Activated CD8-positive, alpha-beta T cell treated with anti-CD3 and anti-CD28 coated beads, Interleukin-2, amount 10 ng/mL, durations not matched to agents 7 days and 5 days (primary cell): ENCODE results near the gene FAM204A. TPM values are rescaled to one million over a fixed set of nuclear protein-coding genes. Genes with fewer than 3 reads are reported as not detected.

Experiments used
- ATAC-seq: fragments of 150-1000 bp; cut with Tn5 transposase; one replicate; pipeline ENCODE4 v1.10.0; 2021; ENCODE audit warnings: moderate library complexity
- CTCF ChIA-PET: fragments of 350-600 bp; sonication (Branson Sonifier 250); formaldehyde crosslinking; loops from one replicate; lab custom pipeline; 2021; ENCODE audit warnings: antibody characterized with exemption; lab: Charles Lee
- POLR2A ChIA-PET: fragments of 350-600 bp; sonication (Branson Sonifier 250); formaldehyde crosslinking; loops from one replicate; lab custom pipeline; 2021; ENCODE audit warnings: antibody characterized with exemption; lab: Charles Lee
- DNase-seq: peaks from one replicate; pipeline ENCODE4 v3.0.0-alpha.2; 2020
- H3K27ac Mint-ChIP-seq: one replicate; pipeline ENCODE4 v1.8.0; 2021; ENCODE audit warnings: mild to moderate bottlenecking, mixed read lengths
- H3K27me3 Mint-ChIP-seq: one replicate; pipeline ENCODE4 v1.8.0; 2021; ENCODE audit warnings: low read depth, mixed read lengths
- H3K36me3 Mint-ChIP-seq: one replicate; pipeline ENCODE4 v1.8.0; 2021; ENCODE audit warnings: low read depth, mixed read lengths
- H3K4me1 Mint-ChIP-seq: one replicate; pipeline ENCODE4 v1.8.0; 2021; ENCODE audit warnings: low read depth, mixed read lengths
- H3K4me3 Mint-ChIP-seq: one replicate; pipeline ENCODE4 v1.8.0; 2021; ENCODE audit warnings: mild to moderate bottlenecking, mixed read lengths
- H3K9me3 Mint-ChIP-seq: one replicate; pipeline ENCODE4 v1.8.0; 2022; ENCODE audit warnings: mixed read lengths; ENCODE audit not compliant: insufficient read depth
- total RNA-seq, 2 experiments: library from RNA; stranded (reverse); gene quantifications; one replicate each; pipeline ENCODE4 v1.2.3, GENCODE V29; 2021

FAM204A gene
- 10 to 100 TPM; 45.4 to 49.4 TPM for total RNA-seq

DNA sequence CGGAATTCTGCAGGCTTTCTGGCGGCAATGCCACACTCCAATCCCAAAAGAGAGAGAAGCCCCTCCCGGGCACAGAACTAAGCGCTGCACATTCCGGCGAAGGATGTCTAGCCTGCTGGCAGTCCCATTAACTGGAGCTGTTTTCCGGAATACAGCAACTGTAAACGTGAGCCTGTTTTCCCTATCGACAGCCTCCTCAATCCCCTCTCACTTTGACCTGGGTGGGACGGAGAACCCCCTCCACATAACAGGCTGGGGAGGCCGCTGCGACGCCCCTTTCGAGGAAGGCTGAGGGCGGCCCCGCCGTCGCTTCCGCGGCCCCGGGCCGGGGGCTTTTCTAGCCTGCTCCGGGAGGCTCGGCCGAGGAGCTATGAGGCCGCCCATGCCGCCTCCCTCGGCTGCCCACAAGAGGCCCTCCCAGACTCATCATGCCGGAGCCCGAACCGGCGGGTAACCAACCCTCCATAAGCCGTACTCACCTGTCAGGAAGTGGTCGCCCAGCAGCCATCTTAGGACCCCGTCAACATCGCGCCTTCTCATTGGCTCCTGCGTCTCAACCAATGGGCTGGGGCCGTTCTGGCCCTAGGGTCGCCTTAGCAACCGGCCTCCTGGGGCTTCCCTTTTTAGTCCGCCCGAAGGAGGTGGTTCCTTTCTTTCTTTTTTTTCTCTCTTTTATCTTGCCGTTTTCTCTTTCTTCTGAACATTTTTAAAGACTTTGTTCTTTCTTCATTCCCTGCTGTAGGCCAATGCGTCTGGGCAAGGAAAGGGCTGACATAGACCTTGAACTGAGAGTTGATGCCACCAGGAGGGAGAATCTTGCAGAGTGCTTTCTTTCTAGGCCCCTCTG lies at the start of gene FAM204A:
Gene FAM204A, minus strand, starts transcription at position 534 of the 847 bp plus-strand sequence. CDS start 5,909 bp downstream, outside the sequence.
- DNase-seq (peak; percentile 97), ATAC-seq (peak; percentile 96)
- POLR2A ChIA-PET, result no interaction called here
- Mint-ChIP-seq H3K4me1 (peaks cover 34% of the 10 kb centered on the region), H3K36me3 (peaks cover 5% of the 10 kb centered on the region), H3K9me3 (no peaks in the 10 kb centered on the region), H3K27ac (peak within 1 kb of the TSS; percentile 89), H3K4me3 (peak within 1 kb of the TSS; percentile 91), H3K27me3 (no peaks in the 10 kb centered on the region)
- CTCF ChIA-PET, result interaction anchor here (0.6 kb wide), 1 partner anchor 202 kb away, joined by 3 read pairs; no protein-coding TSS in a partner anchor

DNA sequence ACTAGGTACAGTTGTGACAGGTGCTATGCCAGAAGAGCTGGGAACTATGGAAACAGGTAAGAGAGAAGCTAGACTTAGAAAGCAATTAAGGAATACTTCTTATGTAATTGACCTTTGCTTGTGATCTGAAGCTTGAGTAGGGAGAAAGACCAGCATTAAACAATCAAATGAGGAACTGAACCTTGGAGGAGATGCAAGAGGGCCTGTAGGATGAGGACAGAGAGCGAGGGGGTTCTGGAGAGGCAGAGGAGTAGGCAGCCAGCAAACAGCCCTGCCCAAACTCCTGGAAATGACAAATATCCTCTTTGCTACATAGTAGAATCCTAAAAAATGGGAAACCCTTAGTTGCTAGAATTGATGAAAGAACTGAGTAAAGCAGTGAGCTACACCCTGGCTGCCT lies 41.6 kb upstream of the FAM204A start:
- Mint-ChIP-seq H3K9me3 (no peaks in the 10 kb centered on the region), H3K27ac (no peak overlapping the region), H3K36me3 (no peaks in the 10 kb centered on the region), H3K4me3 (no peak overlapping the region), H3K4me1 (no peaks in the 10 kb centered on the region), H3K27me3 (peaks cover 19% of the 10 kb centered on the region)
- ChIA-PET CTCF (no interaction called here), POLR2A (no interaction called here)
- DNase-seq (no peak), ATAC-seq (no peak)

GRCh38 chr10:118383063-118383689 lies 41.1 kb upstream of the FAM204A start:
- no peak for DNase-seq
- CTCF ChIA-PET, result no interaction called here
- H3K4me3 Mint-ChIP-seq, result no peak overlapping the region
- POLR2A ChIA-PET, result no interaction called here
- H3K9me3 Mint-ChIP-seq, result no peaks in the 10 kb centered on the region
- H3K4me1 Mint-ChIP-seq, result no peaks in the 10 kb centered on the region
- peaks cover 23% of the 10 kb centered on the region for H3K27me3 Mint-ChIP-seq
- H3K27ac Mint-ChIP-seq, result no peak overlapping the region
- no peak for ATAC-seq
- no peaks in the 10 kb centered on the region for H3K36me3 Mint-ChIP-seq

GRCh38 chr10:118374404-118374803 lies 32.3 kb upstream of the FAM204A start:
- DNase-seq (no peak), ATAC-seq (no peak)
- H3K9me3 Mint-ChIP-seq, result no peaks in the 10 kb centered on the region
- H3K4me1 Mint-ChIP-seq, result no peaks in the 10 kb centered on the region
- peaks cover 28% of the 10 kb centered on the region for H3K27me3 Mint-ChIP-seq
- ChIA-PET POLR2A (no interaction called here), CTCF (no interaction called here)
- H3K4me3 Mint-ChIP-seq, result no peak overlapping the region
- no peaks in the 10 kb centered on the region for H3K36me3 Mint-ChIP-seq
- H3K27ac Mint-ChIP-seq, result no peak overlapping the region

DNA sequence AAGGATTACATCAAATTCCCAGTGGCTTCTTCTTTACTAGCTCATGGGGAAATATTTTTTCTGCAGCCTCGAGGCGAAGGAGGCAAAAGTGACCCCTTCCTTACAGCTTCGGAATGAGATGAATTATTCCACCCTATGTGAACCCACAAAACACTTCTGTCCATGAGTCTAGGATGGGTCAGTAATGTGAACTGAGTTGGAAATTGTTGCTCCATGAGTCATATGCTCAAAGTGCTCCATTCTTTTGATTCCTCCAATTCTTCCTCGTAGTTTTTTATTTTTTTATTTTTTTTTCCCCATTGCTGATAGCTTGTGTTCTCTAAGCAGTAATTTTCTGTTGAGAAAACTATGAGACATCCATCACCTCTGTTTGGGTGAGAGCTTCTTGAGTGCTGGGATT lies 31.7 kb upstream of the FAM204A start:
- H3K36me3 Mint-ChIP-seq, result no peaks in the 10 kb centered on the region
- CTCF ChIA-PET, result no interaction called here

GRCh38 chr10:118370499-118370898 lies 28.4 kb upstream of the FAM204A start:
- Mint-ChIP-seq H3K27me3 (peaks cover 22% of the 10 kb centered on the region), H3K4me1 (no peaks in the 10 kb centered on the region), H3K9me3 (peaks cover 6% of the 10 kb centered on the region), H3K4me3 (no peak overlapping the region), H3K36me3 (no peaks in the 10 kb centered on the region), H3K27ac (no peak overlapping the region)
- CTCF ChIA-PET, result interaction anchor here (0.9 kb wide), 1 partner anchor 54 kb away, joined by 3 read pairs; no protein-coding TSS in a partner anchor
- DNase-seq (no peak), ATAC-seq (no peak)
- POLR2A ChIA-PET, result no interaction called here

More for the DNA sequence above, 31.7 kb upstream of the FAM204A start:
- Mint-ChIP-seq H3K9me3 (no peaks in the 10 kb centered on the region), H3K27me3 (peaks cover 29% of the 10 kb centered on the region), H3K4me3 (no peak overlapping the region), H3K27ac (no peak overlapping the region), H3K4me1 (no peaks in the 10 kb centered on the region)
- POLR2A ChIA-PET, result no interaction called here
- ATAC-seq (no peak), DNase-seq (no peak)

GRCh38 chr10:118369641-118370205 lies 27.6 kb upstream of the FAM204A start:
- Mint-ChIP-seq H3K9me3 (peaks cover 6% of the 10 kb centered on the region), H3K4me3 (no peak overlapping the region), H3K27me3 (peaks cover 21% of the 10 kb centered on the region), H3K36me3 (no peaks in the 10 kb centered on the region), H3K4me1 (no peaks in the 10 kb centered on the region), H3K27ac (no peak overlapping the region)
- DNase-seq, result no peak
- ChIA-PET CTCF (no interaction called here), POLR2A (no interaction called here)
- ATAC-seq, result no peak

- Mint-ChIP-seq H3K4me1 (no peaks in the 10 kb centered on the region), H3K27me3 (peaks cover 16% of the 10 kb centered on the region), H3K9me3 (peaks cover 6% of the 10 kb centered on the region), H3K27ac (no peak overlapping the region), H3K36me3 (no peaks in the 10 kb centered on the region), H3K4me3 (no peak overlapping the region)
- POLR2A ChIA-PET, result interaction anchor here (0.7 kb wide), 1 partner anchor 105 kb away, joined by 3 read pairs; no protein-coding TSS in a partner anchor
- no peak for ATAC-seq
- DNase-seq, result no peak
- CTCF ChIA-PET, result no interaction called here
Measured at GRCh38 chr10:118365702-118366101, 23.6 kb upstream of the FAM204A start.

GRCh38 chr10:118362103-118362502 lies 20.0 kb upstream of the FAM204A start:
- DNase-seq (no peak), ATAC-seq (no peak)
- Mint-ChIP-seq H3K9me3 (peaks cover 6% of the 10 kb centered on the region), H3K36me3 (no peaks in the 10 kb centered on the region), H3K4me3 (no peak overlapping the region), H3K27me3 (peaks cover 18% of the 10 kb centered on the region), H3K4me1 (no peaks in the 10 kb centered on the region), H3K27ac (no peak overlapping the region)
- ChIA-PET CTCF (no interaction called here), POLR2A (no interaction called here)

DNA sequence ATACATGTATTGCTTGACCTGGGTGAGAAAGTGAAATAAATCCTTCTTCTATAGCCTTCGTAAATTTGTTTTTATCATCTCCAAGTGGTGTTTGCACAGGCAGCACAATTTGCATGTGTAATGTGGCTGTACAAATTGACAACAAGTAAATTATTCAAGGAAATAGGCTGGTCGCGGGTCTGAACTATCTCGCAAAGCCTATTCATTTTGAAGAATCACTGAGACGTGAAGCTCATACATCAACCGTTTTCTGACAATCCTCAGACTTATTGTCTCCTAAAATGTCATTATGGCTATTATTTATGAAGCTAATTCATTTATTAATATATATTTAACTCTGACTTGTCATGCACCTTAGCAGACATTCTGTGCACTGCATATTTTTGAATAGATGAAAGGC lies 16.2 kb upstream of the FAM204A start:
- CTCF ChIA-PET, result interaction anchor here (0.8 kb wide), 1 partner anchor 101 kb away, joined by 4 read pairs; no protein-coding TSS in a partner anchor
- Mint-ChIP-seq H3K4me3 (no peak overlapping the region), H3K27me3 (peaks cover 31% of the 10 kb centered on the region), H3K27ac (no peak overlapping the region), H3K9me3 (no peaks in the 10 kb centered on the region), H3K36me3 (no peaks in the 10 kb centered on the region), H3K4me1 (no peaks in the 10 kb centered on the region)
- no peak for DNase-seq
- no peak for ATAC-seq
- POLR2A ChIA-PET, result no interaction called here

GRCh38 chr10:118357841-118358240 lies 15.7 kb upstream of the FAM204A start:
- POLR2A ChIA-PET, result no interaction called here
- CTCF ChIA-PET, result no interaction called here

GRCh38 chr10:118356628-118357027 lies 14.5 kb upstream of the FAM204A start:
- Mint-ChIP-seq H3K4me3 (no peak overlapping the region), H3K4me1 (no peaks in the 10 kb centered on the region), H3K27me3 (peaks cover 34% of the 10 kb centered on the region), H3K27ac (no peak overlapping the region), H3K36me3 (no peaks in the 10 kb centered on the region), H3K9me3 (no peaks in the 10 kb centered on the region)
- ChIA-PET POLR2A (no interaction called here), CTCF (no interaction called here)
- DNase-seq (no peak), ATAC-seq (no peak)

More at GRCh38 chr10:118357841-118358240, 15.7 kb upstream of the FAM204A start:
- Mint-ChIP-seq H3K27ac (no peak overlapping the region), H3K27me3 (peaks cover 31% of the 10 kb centered on the region), H3K4me3 (no peak overlapping the region), H3K9me3 (no peaks in the 10 kb centered on the region), H3K4me1 (no peaks in the 10 kb centered on the region), H3K36me3 (no peaks in the 10 kb centered on the region)
- ATAC-seq (no peak), DNase-seq (no peak)
